ENCODE measurements around the gene GRAMD2B.
"Not testable (repeated sequence)": the region's sequence is repeated elsewhere in the genome, so short reads cannot be mapped to it uniquely, and the experiment has no call there.

GRAMD2B gene

DNA sequence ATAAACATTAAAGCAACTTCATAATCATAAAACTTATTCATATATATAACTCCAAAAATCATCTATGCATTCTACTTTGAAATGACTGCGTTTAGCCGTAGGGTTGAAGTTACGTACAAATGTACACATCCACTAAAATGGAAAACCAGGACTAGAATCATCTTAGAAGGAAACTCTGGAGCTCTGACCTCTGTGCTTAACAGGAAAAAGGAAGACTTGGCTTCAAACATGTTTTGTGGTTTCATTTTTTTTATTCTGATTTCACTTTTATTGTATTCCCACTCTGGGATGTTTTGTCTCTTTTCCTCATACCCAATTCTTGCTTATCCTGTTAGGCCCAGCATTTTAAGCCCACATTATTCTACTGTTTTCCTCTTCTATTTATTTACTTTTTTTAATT, 44.9 kb downstream of the GRAMD2B start:
- Histone ChIP-seq H3K36me3 (ENCODE audit: insufficient read depth, low read length) (no peaks in the 10 kb centered on the region), H2AFZ (ENCODE audit: low read length) (no peak overlapping the region), H3K9me3 (ENCODE audit: low read length) (no peaks in the 10 kb centered on the region), H3K27ac (ENCODE audit: low read depth, low read length, poor library complexity, severe bottlenecking) (no peak overlapping the region), H4K20me1 (ENCODE audit: insufficient read depth, low read length) (no peaks in the 10 kb centered on the region), H3K27me3 (ENCODE audit: insufficient read depth, low read length) (no peaks in the 10 kb centered on the region), H3K4me2 (ENCODE audit: low read length) (no peak overlapping the region), H3K9ac (ENCODE audit: low read length) (no peak overlapping the region), H3K79me2 (ENCODE audit: insufficient read depth, low read length) (no peaks in the 10 kb centered on the region), H3K4me3 (ENCODE audit: low read depth, low read length, poor library complexity, severe bottlenecking) (no peak overlapping the region), H3K4me1 (ENCODE audit: insufficient read depth, low read length, severe bottlenecking) (no peaks in the 10 kb centered on the region), H3F3A (ENCODE audit: insufficient read depth, low read length) (no peaks in the 10 kb centered on the region), H3K9me2 (ENCODE audit: low read depth, low read length) (no peaks in the 10 kb centered on the region)
- TF ChIP-seq, protein P1, sequence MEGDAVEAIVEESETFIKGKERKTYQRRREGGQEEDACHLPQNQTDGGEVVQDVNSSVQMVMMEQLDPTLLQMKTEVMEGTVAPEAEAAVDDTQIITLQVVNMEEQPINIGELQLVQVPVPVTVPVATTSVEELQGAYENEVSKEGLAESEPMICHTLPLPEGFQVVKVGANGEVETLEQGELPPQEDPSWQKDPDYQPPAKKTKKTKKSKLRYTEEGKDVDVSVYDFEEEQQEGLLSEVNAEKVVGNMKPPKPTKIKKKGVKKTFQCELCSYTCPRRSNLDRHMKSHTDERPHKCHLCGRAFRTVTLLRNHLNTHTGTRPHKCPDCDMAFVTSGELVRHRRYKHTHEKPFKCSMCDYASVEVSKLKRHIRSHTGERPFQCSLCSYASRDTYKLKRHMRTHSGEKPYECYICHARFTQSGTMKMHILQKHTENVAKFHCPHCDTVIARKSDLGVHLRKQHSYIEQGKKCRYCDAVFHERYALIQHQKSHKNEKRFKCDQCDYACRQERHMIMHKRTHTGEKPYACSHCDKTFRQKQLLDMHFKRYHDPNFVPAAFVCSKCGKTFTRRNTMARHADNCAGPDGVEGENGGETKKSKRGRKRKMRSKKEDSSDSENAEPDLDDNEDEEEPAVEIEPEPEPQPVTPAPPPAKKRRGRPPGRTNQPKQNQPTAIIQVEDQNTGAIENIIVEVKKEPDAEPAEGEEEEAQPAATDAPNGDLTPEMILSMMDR (IDR thresholded peaks at IDR 0.05; ENCODE audit: low read length) = no peak
- no peak for TF ChIP-seq EZH2 (IDR thresholded peaks at IDR 0.05; ENCODE audit: borderline replicate concordance, low read length)

DNA sequence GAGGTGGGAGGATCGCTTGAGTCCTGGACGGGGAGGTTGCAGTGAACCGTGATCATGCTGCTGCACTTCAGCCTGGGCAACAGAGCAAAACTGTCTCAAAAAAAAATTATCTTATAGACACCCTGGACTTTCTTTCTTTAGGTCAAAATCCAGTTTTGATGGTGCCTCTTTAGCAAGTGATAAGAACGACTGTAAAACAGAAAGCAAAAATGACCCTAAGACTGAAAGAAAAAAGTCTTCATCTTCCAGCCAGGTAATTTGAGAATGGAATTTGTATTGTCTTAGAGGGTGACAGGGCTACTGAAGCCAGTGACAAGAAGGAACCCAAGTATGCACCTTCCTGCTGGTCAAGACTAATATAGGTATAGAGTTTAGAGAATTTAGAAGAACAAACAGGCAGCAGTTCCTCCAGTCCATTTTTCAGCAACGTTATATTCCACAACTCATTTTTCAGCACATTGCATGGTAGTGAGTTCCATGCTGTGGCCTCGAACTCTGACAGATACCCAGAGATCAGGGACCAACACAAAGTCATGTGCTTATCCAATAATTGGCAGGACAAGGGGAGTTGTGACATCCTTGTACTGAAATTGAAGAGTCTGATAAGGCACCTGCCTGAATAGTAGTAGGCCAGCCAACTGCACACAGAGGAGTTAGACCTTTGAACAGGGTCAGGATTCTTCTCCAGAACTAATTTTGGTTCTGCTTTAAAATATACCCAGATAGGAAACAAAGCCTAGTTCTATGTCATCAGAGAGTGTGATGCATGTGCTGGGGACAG, 46.5 kb downstream of the GRAMD2B start:
- no peak overlapping the region for H3K27ac ChIP-seq (ENCODE audit: low read depth, low read length, poor library complexity, severe bottlenecking)
- no peak overlapping the region for H3K9ac ChIP-seq (ENCODE audit: low read length)
- H3F3A ChIP-seq (ENCODE audit: insufficient read depth, low read length) = no peaks in the 10 kb centered on the region
- H4K20me1 ChIP-seq (ENCODE audit: insufficient read depth, low read length) = no peaks in the 10 kb centered on the region
- no peak for TF ChIP-seq EZH2 (IDR thresholded peaks at IDR 0.05; ENCODE audit: borderline replicate concordance, low read length)
- TF ChIP-seq, protein P1 (IDR thresholded peaks at IDR 0.05; ENCODE audit: low read length) = no peak
- no peak overlapping the region for H3K4me3 ChIP-seq (ENCODE audit: low read depth, low read length, poor library complexity, severe bottlenecking)
- H3K36me3 ChIP-seq (ENCODE audit: insufficient read depth, low read length) = no peaks in the 10 kb centered on the region
- no peaks in the 10 kb centered on the region for H3K9me3 ChIP-seq (ENCODE audit: low read length)
- H3K27me3 ChIP-seq (ENCODE audit: insufficient read depth, low read length) = no peaks in the 10 kb centered on the region
- no peak overlapping the region for H2AFZ ChIP-seq (ENCODE audit: low read length)
- no peaks in the 10 kb centered on the region for H3K9me2 ChIP-seq (ENCODE audit: low read depth, low read length)
- no peak overlapping the region for H3K4me2 ChIP-seq (ENCODE audit: low read length)
- no peaks in the 10 kb centered on the region for H3K79me2 ChIP-seq (ENCODE audit: insufficient read depth, low read length)
- H3K4me1 ChIP-seq (ENCODE audit: insufficient read depth, low read length, severe bottlenecking) = no peaks in the 10 kb centered on the region

GRCh38 chr5:126470529-126470928, 47.3 kb downstream of the GRAMD2B start:
- not testable (repeated sequence) for H3K27me3 ChIP-seq (ENCODE audit: insufficient read depth, low read length); H3K9ac ChIP-seq (ENCODE audit: low read length); H2AFZ ChIP-seq (ENCODE audit: low read length); H3F3A ChIP-seq (ENCODE audit: insufficient read depth, low read length); H3K4me1 ChIP-seq (ENCODE audit: insufficient read depth, low read length, severe bottlenecking); H3K79me2 ChIP-seq (ENCODE audit: insufficient read depth, low read length); H3K4me3 ChIP-seq (ENCODE audit: low read depth, low read length, poor library complexity, severe bottlenecking); H3K4me2 ChIP-seq (ENCODE audit: low read length); H3K27ac ChIP-seq (ENCODE audit: low read depth, low read length, poor library complexity, severe bottlenecking); H4K20me1 ChIP-seq (ENCODE audit: insufficient read depth, low read length); H3K9me3 ChIP-seq (ENCODE audit: low read length); H3K9me2 ChIP-seq (ENCODE audit: low read depth, low read length); H3K36me3 ChIP-seq (ENCODE audit: insufficient read depth, low read length)

- Histone ChIP-seq H3K4me1 (ENCODE audit: insufficient read depth, low read length, severe bottlenecking) (no peaks in the 10 kb centered on the region), H3K79me2 (ENCODE audit: insufficient read depth, low read length) (no peaks in the 10 kb centered on the region), H3K36me3 (ENCODE audit: insufficient read depth, low read length) (no peaks in the 10 kb centered on the region), H3K9me3 (ENCODE audit: low read length) (no peaks in the 10 kb centered on the region), H3F3A (ENCODE audit: insufficient read depth, low read length) (no peaks in the 10 kb centered on the region), H3K4me3 (ENCODE audit: low read depth, low read length, poor library complexity, severe bottlenecking) (no peak overlapping the region), H3K9me2 (ENCODE audit: low read depth, low read length) (no peaks in the 10 kb centered on the region), H2AFZ (ENCODE audit: low read length) (no peak overlapping the region), H4K20me1 (ENCODE audit: insufficient read depth, low read length) (no peaks in the 10 kb centered on the region), H3K9ac (ENCODE audit: low read length) (no peak overlapping the region), H3K4me2 (ENCODE audit: low read length) (no peak overlapping the region), H3K27me3 (ENCODE audit: insufficient read depth, low read length) (no peaks in the 10 kb centered on the region), H3K27ac (ENCODE audit: low read depth, low read length, poor library complexity, severe bottlenecking) (no peak overlapping the region)
- no peak for TF ChIP-seq EZH2 (IDR thresholded peaks at IDR 0.05; ENCODE audit: borderline replicate concordance, low read length)
- TF ChIP-seq, protein P1 (IDR thresholded peaks at IDR 0.05; ENCODE audit: low read length) = no peak
Observed at GRCh38 chr5:126471247-126471646, 48.0 kb downstream of the GRAMD2B start.
